IMR-90 (cell line): ENCODE results near the gene CHST10. TPM values are rescaled to one million over a fixed set of nuclear protein-coding genes. Genes with fewer than 3 reads are reported as not detected.
A peak's percentile ranks its signal among the peaks of the same experiment; 100 is the strongest.

ENCODE experiments used
- ATAC-seq: fragments of 200-7000 bp; cut with Tn5 transposase; 2 replicates; pipeline ENCODE4 v1.9.1; 2020; ENCODE audit warnings: low read depth, mild to moderate bottlenecking, moderate library complexity
- Bru-seq: library from RNA; stranded (reverse); fragments of 400-500 nt; gene quantifications from one replicate; lab custom pipeline; 2021; lab: Mats Ljungman, UMichigan
- BruChase-seq, 2 experiments: library from RNA; stranded (reverse); fragments of 400-500 nt; gene quantifications; one replicate each; lab custom pipeline; 2021; lab: Mats Ljungman, UMichigan
- BruUV-seq: library from RNA; stranded (reverse); fragments of 400-500 nt; replicated peaks from 2 replicates; lab custom pipeline; 2021; lab: Mats Ljungman, UMichigan
- CTCF ChIA-PET: fragments of 300-600 bp; formaldehyde crosslinking; extraction: SDS; loops from one replicate; lab custom pipeline; 2021; ENCODE audit warnings: antibody characterized with exemption; lab: Yijun Ruan, JAX
- POLR2A ChIA-PET: fragments of 300-600 bp; sonication (Branson Sonifier 250); formaldehyde crosslinking; loops from one replicate; lab custom pipeline; 2022; ENCODE audit warnings: antibody characterized with exemption; ENCODE audit not compliant: unreplicated experiment; lab: Charles Lee
- DNase-seq: peaks from one replicate; pipeline ENCODE4 v3.0.0; 2013
- H2AFZ ChIP-seq: replicated peaks from 2 replicates; pipeline ENCODE3; 2013; ENCODE audit warnings: low read length, mild to moderate bottlenecking; ENCODE audit not compliant: poor library complexity
- H2AK5ac ChIP-seq: 2 replicates; pipeline ENCODE4 v1.6.1; 2013; ENCODE audit warnings: low read depth, low read length, inconsistent platforms
- H2AK9ac ChIP-seq: replicated peaks from 2 replicates; pipeline ENCODE3; 2013; ENCODE audit warnings: mild to moderate bottlenecking, low read depth, low read length, moderate library complexity; ENCODE audit not compliant: poor library complexity
- H2BK120ac ChIP-seq: 2 replicates; pipeline ENCODE4 v1.6.1; 2013; ENCODE audit warnings: low read depth, low read length, inconsistent platforms
- H2BK15ac ChIP-seq: 3 replicates; pipeline ENCODE4 v1.6.1; 2013; ENCODE audit warnings: low read depth, low read length, inconsistent platforms
- H2BK20ac ChIP-seq: 2 replicates; pipeline ENCODE4 v1.6.1; 2013; ENCODE audit warnings: low read depth, mild to moderate bottlenecking, inconsistent platforms, low read length, moderate library complexity
- H2BK5ac ChIP-seq: 2 replicates; pipeline ENCODE4 v1.6.1; 2013; ENCODE audit warnings: mild to moderate bottlenecking, low read depth, low read length, inconsistent platforms; ENCODE audit not compliant: poor library complexity, severe bottlenecking
- H3K14ac ChIP-seq: replicated peaks from 2 replicates; pipeline ENCODE4 v1.6.1; 2013; ENCODE audit warnings: low read depth, low read length, inconsistent platforms
- H3K18ac ChIP-seq: 2 replicates; pipeline ENCODE4 v1.6.1; 2013; ENCODE audit warnings: low read depth, low read length, control low read depth
- H3K23ac ChIP-seq: 2 replicates; pipeline ENCODE4 v1.6.1; 2013; ENCODE audit warnings: low read depth, low read length, inconsistent platforms
- H3K27ac ChIP-seq: 2 replicates; pipeline ENCODE4 v1.5.1; 2013; ENCODE audit warnings: mild to moderate bottlenecking, control low read depth, low read length; ENCODE audit not compliant: insufficient read depth
- H3K27me3 ChIP-seq: 2 replicates; pipeline ENCODE4 v1.6.1; 2013; ENCODE audit warnings: low read length; ENCODE audit not compliant: control insufficient read depth, insufficient read depth
- H3K36me3 ChIP-seq: 2 replicates; pipeline ENCODE4 v1.6.1; 2013; ENCODE audit warnings: low read length, mixed read lengths; ENCODE audit not compliant: control insufficient read depth, insufficient read depth
- H3K4ac ChIP-seq: 2 replicates; pipeline ENCODE4 v1.6.1; 2013; ENCODE audit warnings: low read depth, low read length, inconsistent platforms
- H3K4me1 ChIP-seq: 2 replicates; pipeline ENCODE4 v1.6.1; 2013; ENCODE audit warnings: low read length, mixed read lengths; ENCODE audit not compliant: control insufficient read depth, insufficient read depth
- H3K4me2 ChIP-seq: 2 replicates; pipeline ENCODE4 v1.6.1; 2013; ENCODE audit warnings: low read depth, mild to moderate bottlenecking, control low read depth, low read length, moderate library complexity
- H3K4me3 ChIP-seq: 2 replicates; pipeline ENCODE4 v1.5.1; 2013; ENCODE audit warnings: low read depth, mild to moderate bottlenecking, control low read depth, low read length, moderate library complexity; ENCODE audit not compliant: insufficient read depth
- H3K56ac ChIP-seq: 2 replicates; pipeline ENCODE4 v1.6.1; 2013; ENCODE audit warnings: low read length, inconsistent platforms; ENCODE audit not compliant: insufficient read depth; ENCODE audit errors: extremely low read depth
- H3K79me1 ChIP-seq, 2 experiments: 2 replicates each; pipeline ENCODE4 v1.6.1; 2013; ENCODE audit warnings: low read length in 2 of 2, inconsistent platforms in 1 of 2, low read depth in 1 of 2
- H3K9ac ChIP-seq: 2 replicates; pipeline ENCODE4 v1.6.1; 2013; ENCODE audit warnings: low read depth, low read length, control low read depth
- H3K9me1 ChIP-seq: 2 replicates; pipeline ENCODE4 v1.6.1; 2013; ENCODE audit warnings: low read length, inconsistent platforms; ENCODE audit not compliant: insufficient read depth
- H3K9me3 ChIP-seq: 2 replicates; pipeline ENCODE4 v1.6.1; 2013; ENCODE audit warnings: low read length; ENCODE audit not compliant: control insufficient read depth, insufficient read depth
- H4K20me1 ChIP-seq: 2 replicates; pipeline ENCODE4 v1.6.1; 2013; ENCODE audit warnings: low read length, inconsistent platforms; ENCODE audit not compliant: insufficient read depth
- H4K5ac ChIP-seq: 2 replicates; pipeline ENCODE4 v1.6.1; 2013; ENCODE audit warnings: mild to moderate bottlenecking, low read depth, low read length, control low read depth
- H4K8ac ChIP-seq, 2 experiments: 2 replicates each; pipeline ENCODE4 v1.6.1; 2013; ENCODE audit warnings: low read depth in 2 of 2, low read length in 2 of 2, control low read depth in 1 of 2, inconsistent platforms in 1 of 2
- H4K91ac ChIP-seq: 2 replicates; pipeline ENCODE4 v1.6.1; 2013; ENCODE audit warnings: low read depth, low read length, inconsistent platforms; ENCODE audit not compliant: insufficient read depth
- CEBPB ChIP-seq: IDR thresholded peaks from 2 replicates; pipeline ENCODE4 v1.6.1; 2012; ENCODE audit warnings: low read depth, low read length, improper control_type of control experiment
- MAFK ChIP-seq: IDR thresholded peaks from 2 replicates; pipeline ENCODE4 v1.6.1; 2012; ENCODE audit warnings: low read depth, low read length, improper control_type of control experiment
- MAZ ChIP-seq: IDR thresholded peaks from 2 replicates; pipeline ENCODE4 v1.6.1; 2012; ENCODE audit warnings: low read depth, mild to moderate bottlenecking, low read length, improper control_type of control experiment, moderate library complexity, borderline replicate concordance
- WGBS, 2 experiments: methylation state at CpG; one replicate each; pipeline versions ENCODE4 v1.1.5 to v1.1.7; 2013; ENCODE audit warnings: missing lambda C conversion rate in 2 of 2; ENCODE audit not compliant: insufficient read length in 1 of 2; ENCODE audit errors: extremely low coverage in 2 of 2; 5-methylcytosine and 5-hydroxymethylcytosine counted together
- dilution Hi-C: fragments of 300-500 bp; cut with HindIII; formaldehyde crosslinking; loops from one replicate; pipeline ENCODE4 v1.14.3; 2018; ENCODE audit warnings: low sequenced_read_pairs; ENCODE audit not compliant: unreplicated experiment
- in situ Hi-C: fragments of 300-500 bp; cut with MboI; formaldehyde crosslinking; loops from 3 replicates; pipeline ENCODE4 v1.14.3; 2019; ENCODE audit warnings: low sequenced_read_pairs, inconsistent platforms, mixed read lengths
- intact Hi-C: fragments of 100-400 bp; cut with micrococcal nuclease; formaldehyde crosslinking; loops from 2 replicates; pipeline ENCODE4 v1.10.0; 2022
- long read RNA-seq: library from polyadenylated mRNA; unstranded; transcript quantifications from one replicate; pipeline ENCODE4 v2.0.0, GENCODE V29; 2021; ENCODE audit not compliant: unreplicated experiment
- polyA plus RNA-seq, 3 experiments: library from polyadenylated mRNA; depleted of rRNA; stranded (reverse); fragments of >200 nt; gene quantifications; 2 replicates each; pipeline ENCODE4 v1.2.3, GENCODE V29; 2012; ENCODE audit warnings: low replicate concordance in 1 of 3
- total RNA-seq: library from RNA; depleted of rRNA; stranded (reverse); fragments of >200 nt; gene quantifications from 2 replicates; pipeline ENCODE4 v1.2.3, GENCODE V29; 2012; rRNA removed

The CHST10 gene
- 8.3 and 8.6 TPM in 2 replicates for total RNA-seq
- 6.4 and 6.9 TPM in 2 replicates for polyA plus RNA-seq (2012; rRNA removed)
- polyA plus RNA-seq (2012; cell fraction: cytosol; rRNA removed), result 3.8 and 9.5 TPM in 2 replicates
- 6.1 and 9.1 TPM in 2 replicates for polyA plus RNA-seq (2012; cell fraction: nucleus; rRNA removed; ENCODE audit: low replicate concordance)
- Bru-seq, nascent RNA, result percentile 50 among the genes with signal in this experiment
- percentile 36 among the genes with signal in this experiment for BruChase-seq, experiment 1, labeled RNA remaining after a 6-hour chase
- BruChase-seq, experiment 2, labeled RNA remaining after a 2-hour chase, result percentile 41 among the genes with signal in this experiment
- long read RNA-seq, transcript CHST10-201 (7 exons, 2,842 nt), result major isoform, 18 of 31 reads
- long read RNA-seq, partial matches to known transcripts, result 2 of 31 reads
- long read RNA-seq, other reads (novel, unspliced or antisense), result 11 of 31 reads

- WGBS, 2 experiments, result 1% methylated on average over 49 of the region's 88 CpGs; no CpG with 5 or more reads in 1 of the 2 experiments
- Histone ChIP-seq H2BK5ac (no peak within 1 kb of the TSS), H2BK120ac (no peak within 1 kb of the TSS), H4K8ac (peak within 1 kb of the TSS; percentile 1 to 93; a peak in 3 of 4 replicates), H4K20me1 (no peaks in the 10 kb centered on the region), H3K4me2 (peak within 1 kb of the TSS; percentile 91), H3K18ac (no peak within 1 kb of the TSS), H3K9me3 (no peaks in the 10 kb centered on the region), H3K36me3 (peaks cover 2% of the 10 kb centered on the region), H2BK20ac (no peak within 1 kb of the TSS), H3K4me1 (no peaks in the 10 kb centered on the region), H3K4ac (peak within 1 kb of the TSS; percentile 43), H2AK5ac (0 out of 2 replicates have a peak within 1 kb of the TSS, but pooled peaks have one; percentile 44), H3K79me1 (peaks cover 0 to 9% of the 10 kb centered on the region in 2 experiments; a peak in 2 of 4 replicates), H2BK15ac (no peak within 1 kb of the TSS), H3K23ac (peak within 1 kb of the TSS; percentile 98), H3K4me3 (peak within 1 kb of the TSS; percentile 64), H3K9me1 (no peaks in the 10 kb centered on the region), H4K91ac (no peak within 1 kb of the TSS; the same call in 1 of the 2 replicates), H3K27me3 (peaks cover 7% of the 10 kb centered on the region; the same call in 1 of the 2 replicates), H4K5ac (no peak within 1 kb of the TSS; the same call in 1 of the 2 replicates), H3K27ac (peak within 1 kb of the TSS; percentile 47; the same call in 1 of the 2 replicates), H3K56ac (peak within 1 kb of the TSS; percentile 78), H3K14ac (peak within 1 kb of the TSS; percentile 86), H3K9ac (peak within 1 kb of the TSS; percentile 68), H2AK9ac (peak within 1 kb of the TSS; percentile 60), H2AFZ (peak within 1 kb of the TSS; percentile 95)
- POLR2A ChIA-PET, result interaction anchor here (0.5 kb wide), 1 partner anchor 128 kb away, joined by 5 read pairs; no protein-coding TSS in a partner anchor
- ATAC-seq, result peak; percentile 98
- no TSS peak for BruUV-seq
- in situ Hi-C loops (no loop called here), dilution Hi-C loops (no loop called here), intact Hi-C loops (no loop called here)
- CTCF ChIA-PET, result no interaction called here
- DNase-seq, result peak; percentile 28
- no peak for TF ChIP-seq MAFK
- TF ChIP-seq CEBPB, result peak; percentile 75
- TF ChIP-seq MAZ, result peak; percentile 32; the same call in 1 of the 2 replicates
Observed at GRCh38 chr2:100416935-100417710, at the start of gene CHST10. TSS of gene CHST10 (minus strand) at chr2:100417668. CDS start at chr2:100406675, 10,993 bp downstream.
